Fibroblast of mammary gland (primary cell): ENCODE measurements around the gene TRAPPC10.
"Not testable (repeated sequence)": the region's sequence is repeated elsewhere in the genome, so short reads cannot be mapped to it uniquely, and the experiment has no call there.

Experiments used
- DNase-seq: peaks from one replicate; pipeline ENCODE4 v3.0.0-alpha.2; 2010; ENCODE audit warnings: low read depth
- H3K4me3 ChIP-seq: 2 replicates; pipeline ENCODE4 v1.5.1; 2011; ENCODE audit warnings: low read depth, mild to moderate bottlenecking, low read length, moderate library complexity; ENCODE audit not compliant: control insufficient read depth
- CTCF ChIP-seq: conservative IDR thresholded peaks from 2 replicates; pipeline ENCODE4 v1.5.1; 2011; ENCODE audit warnings: low read depth, low read length, inconsistent platforms; ENCODE audit not compliant: control insufficient read depth, insufficient read depth

TRAPPC10 gene

DNA sequence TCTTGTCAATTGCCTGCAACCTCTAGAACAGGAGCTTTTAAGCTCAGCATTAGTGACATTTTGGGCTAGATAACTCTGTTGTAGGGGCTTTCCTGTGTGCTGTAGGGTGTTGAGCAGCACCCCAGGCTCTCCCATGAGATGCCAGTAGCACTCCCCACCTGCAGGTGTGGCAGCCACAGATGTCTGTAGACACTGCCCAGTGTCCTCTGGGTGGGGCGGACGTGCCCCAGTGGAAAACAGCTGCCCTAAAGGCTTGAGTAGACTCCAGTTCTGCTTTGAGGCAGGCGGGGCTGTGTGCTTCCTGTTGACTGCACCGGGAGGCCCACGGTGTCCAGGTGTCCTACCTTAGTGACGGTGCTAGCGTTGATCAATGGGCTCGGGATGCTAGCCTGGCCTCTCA is 78.2 kb downstream of the TRAPPC10 start:
- no peak for TF ChIP-seq CTCF
- H3K4me3 ChIP-seq, result no peak overlapping the region
- no peak for DNase-seq

DNA sequence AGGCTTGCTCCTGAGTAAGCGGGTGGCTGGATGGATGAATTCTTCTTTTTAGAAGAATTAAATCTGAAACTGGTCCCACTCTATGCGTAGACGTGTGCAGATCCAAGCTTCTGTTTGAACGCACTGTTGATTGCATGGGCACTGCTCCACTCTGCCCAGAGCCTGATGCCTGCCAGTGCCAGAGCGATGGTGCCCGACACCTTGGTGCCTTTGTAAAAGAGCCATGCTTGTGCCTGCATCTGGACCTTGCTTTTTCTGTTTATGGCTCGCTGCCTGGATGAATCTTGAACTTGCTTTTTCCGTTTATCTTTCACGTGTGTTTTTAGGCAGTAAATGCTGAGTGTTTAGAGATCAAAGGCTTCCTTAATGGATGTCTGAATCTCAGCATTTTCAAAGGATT is 80.1 kb downstream of the TRAPPC10 start:
- TF ChIP-seq CTCF, result no peak
- no peak overlapping the region for H3K4me3 ChIP-seq

GRCh38 chr21:44093761-44094160 is 81.7 kb downstream of the TRAPPC10 start:
- no peak overlapping the region for H3K4me3 ChIP-seq
- no peak for TF ChIP-seq CTCF
- DNase-seq, result no peak

More for the DNA sequence above, 80.1 kb downstream of the TRAPPC10 start:
- DNase-seq, result no peak

DNA sequence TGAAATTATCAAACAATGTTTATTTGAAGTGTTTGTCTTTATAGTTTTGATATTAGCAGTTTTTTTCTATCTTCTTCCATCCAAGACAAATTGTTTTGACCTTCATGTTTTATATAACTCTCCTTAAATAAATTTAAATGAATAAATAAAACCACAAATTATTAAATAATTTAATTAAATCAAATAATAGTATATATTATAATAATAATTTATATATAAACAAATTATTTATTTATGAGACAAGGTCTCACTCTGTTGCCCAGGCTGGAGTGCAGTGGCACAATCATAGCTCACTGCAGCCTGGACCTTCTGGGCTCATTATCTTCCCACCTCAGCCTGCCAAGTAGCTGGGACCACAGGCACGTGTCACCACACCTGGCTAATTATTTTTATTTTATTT is 82.7 kb downstream of the TRAPPC10 start:
- DNase-seq, result no peak
- no peak overlapping the region for H3K4me3 ChIP-seq
- TF ChIP-seq CTCF, result no peak

- DNase-seq, H3K4me3 ChIP-seq: not testable (repeated sequence)
These were observed 86.4 kb downstream of the TRAPPC10 start for GRCh38 chr21:44098507-44098906.

GRCh38 chr21:44098964-44099363 is 86.9 kb downstream of the TRAPPC10 start:
- DNase-seq, H3K4me3 ChIP-seq: not testable (repeated sequence)

DNA sequence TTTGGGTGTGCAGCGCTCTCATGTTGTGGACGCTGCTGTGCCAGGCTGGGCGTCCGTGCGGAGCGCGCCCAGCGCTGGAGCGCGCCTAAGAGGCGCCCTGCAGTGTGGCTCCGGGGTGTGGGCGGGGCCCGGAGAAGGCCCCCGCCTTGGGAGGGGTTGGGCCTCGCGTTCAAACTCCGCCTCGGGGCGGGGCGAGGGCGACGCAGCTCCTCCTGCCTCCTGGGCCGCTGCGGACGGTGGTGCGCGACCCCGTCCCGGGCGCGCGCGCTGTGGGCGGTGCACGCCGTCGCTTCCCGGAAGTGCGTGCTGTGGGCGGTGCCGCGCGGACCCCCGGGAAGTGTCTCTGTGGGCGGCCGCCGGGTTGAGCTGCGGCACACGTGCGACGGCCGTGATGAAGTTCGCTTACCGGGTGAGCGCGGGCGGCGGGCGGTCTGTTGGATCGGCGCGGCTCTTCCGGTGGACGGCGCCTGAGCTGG is 95.0 kb downstream of the TRAPPC10 start, which contains the start of gene PWP2:
PWP2 (plus strand) TSS at position 374 of the 476 bp plus-strand sequence; CDS start at position 392, 18 bp downstream.
- not testable (repeated sequence) for H3K4me3 ChIP-seq, DNase-seq

GRCh38 chr21:44107589-44107988 is 95.5 kb downstream of the TRAPPC10 start:
- not testable (repeated sequence) for H3K4me3 ChIP-seq, DNase-seq

- DNase-seq, H3K4me3 ChIP-seq: not testable (repeated sequence)
These were observed 101.7 kb downstream of the TRAPPC10 start for GRCh38 chr21:44113702-44114371.

GRCh38 chr21:44122131-44122530 is 110.0 kb downstream of the TRAPPC10 start:
- DNase-seq, H3K4me3 ChIP-seq: not testable (repeated sequence)

DNA sequence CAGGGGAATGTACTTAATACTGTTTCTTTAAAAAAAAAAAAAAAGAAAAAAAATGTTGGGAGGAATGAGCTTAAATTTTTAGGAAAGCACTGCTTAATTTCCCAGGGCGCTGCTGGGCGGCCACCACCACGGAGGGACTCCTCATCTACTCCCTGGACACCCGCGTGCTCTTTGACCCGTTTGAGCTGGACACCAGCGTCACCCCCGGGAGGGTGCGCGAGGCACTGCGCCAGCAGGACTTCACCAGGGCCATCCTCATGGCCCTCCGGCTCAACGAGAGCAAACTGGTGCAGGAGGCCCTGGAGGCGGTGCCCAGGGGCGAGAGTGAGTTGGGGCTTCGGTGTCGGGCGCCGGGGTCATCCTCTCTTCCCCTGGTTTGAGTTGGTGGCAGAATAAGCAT is 115.7 kb downstream of the TRAPPC10 start:
- H3K4me3 ChIP-seq, DNase-seq: not testable (repeated sequence)

DNA sequence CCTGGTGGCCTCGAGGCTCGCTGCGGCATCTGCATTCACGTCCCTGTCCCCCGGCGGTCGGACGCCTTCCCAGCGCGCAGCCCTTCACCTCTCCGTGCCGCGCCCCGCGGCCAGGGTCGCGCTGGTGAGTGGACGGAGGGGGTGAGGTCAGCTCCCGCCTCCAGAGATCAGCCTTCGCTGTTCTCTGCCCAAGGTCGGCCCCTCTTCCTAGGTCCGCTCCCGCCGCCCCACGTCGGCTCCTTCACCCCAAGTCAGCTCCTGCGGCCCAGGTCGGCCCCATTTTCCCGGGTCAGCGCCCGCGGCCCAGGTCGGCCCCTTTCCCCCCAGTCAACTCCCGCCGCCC is 121.6 kb downstream of the TRAPPC10 start:
- not testable (repeated sequence) for DNase-seq
- peak overlapping the region; percentile 19 for H3K4me3 ChIP-seq

GRCh38 chr21:44134732-44135131 is 122.6 kb downstream of the TRAPPC10 start:
- not testable (repeated sequence) for H3K4me3 ChIP-seq

GRCh38 chr21:44138039-44138438 is 125.9 kb downstream of the TRAPPC10 start:
- DNase-seq, H3K4me3 ChIP-seq: not testable (repeated sequence)

More at GRCh38 chr21:44134732-44135131, 122.6 kb downstream of the TRAPPC10 start:
- DNase-seq, result not testable (repeated sequence)
